Adrenal gland (tissue), 5 donors: ENCODE data around the gene GP5.

Experiments
- POLR2A ChIP-seq, 2 donors: fragments of 450-650 bp; IDR thresholded peaks; one replicate each; pipeline ENCODE4 v1.6.1; 2017; ENCODE audit warnings: antibody characterized with exemption in 2 of 2, mild to moderate bottlenecking in 2 of 2, moderate library complexity in 1 of 2
- TF ChIP-seq, protein P1 (sequence below), 6 experiments: fragments of 450-650 bp in 4 of 6; fragments of 200-600 bp in 2 of 6; sonication (generic) in 1 of 6; IDR thresholded peaks; 1 replicate in 5 of 6; 2 replicates in 1 of 6; pipeline versions ENCODE4 v1.5.1 to v1.8.0; 2016 to 2021; ENCODE audit warnings: antibody characterized with exemption in 6 of 6, mild to moderate bottlenecking in 2 of 6, moderate library complexity in 1 of 6
- donor health status: DM: no; HTN: no; CAD: no.

DNA sequence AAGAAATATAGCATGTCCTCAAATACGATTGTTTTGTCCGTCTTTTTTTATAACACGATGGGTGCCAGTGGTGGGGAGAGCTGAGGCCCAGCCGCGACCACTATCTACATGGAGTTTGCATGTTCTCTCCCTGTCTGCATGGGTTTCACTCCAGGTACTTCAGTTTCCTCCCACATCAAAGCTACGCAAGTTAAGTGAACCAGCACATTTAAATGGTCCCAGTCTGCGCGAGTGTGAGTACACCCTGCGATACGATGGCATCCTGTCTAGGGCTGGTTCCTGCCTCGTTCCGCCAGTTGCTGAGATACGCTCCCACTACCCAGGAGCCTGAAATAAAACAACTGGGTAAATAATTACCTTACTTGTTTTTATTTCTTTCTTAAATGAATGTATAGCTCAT, 47.1 kb upstream of the GP5 start:
- TF ChIP-seq, protein P1, sequence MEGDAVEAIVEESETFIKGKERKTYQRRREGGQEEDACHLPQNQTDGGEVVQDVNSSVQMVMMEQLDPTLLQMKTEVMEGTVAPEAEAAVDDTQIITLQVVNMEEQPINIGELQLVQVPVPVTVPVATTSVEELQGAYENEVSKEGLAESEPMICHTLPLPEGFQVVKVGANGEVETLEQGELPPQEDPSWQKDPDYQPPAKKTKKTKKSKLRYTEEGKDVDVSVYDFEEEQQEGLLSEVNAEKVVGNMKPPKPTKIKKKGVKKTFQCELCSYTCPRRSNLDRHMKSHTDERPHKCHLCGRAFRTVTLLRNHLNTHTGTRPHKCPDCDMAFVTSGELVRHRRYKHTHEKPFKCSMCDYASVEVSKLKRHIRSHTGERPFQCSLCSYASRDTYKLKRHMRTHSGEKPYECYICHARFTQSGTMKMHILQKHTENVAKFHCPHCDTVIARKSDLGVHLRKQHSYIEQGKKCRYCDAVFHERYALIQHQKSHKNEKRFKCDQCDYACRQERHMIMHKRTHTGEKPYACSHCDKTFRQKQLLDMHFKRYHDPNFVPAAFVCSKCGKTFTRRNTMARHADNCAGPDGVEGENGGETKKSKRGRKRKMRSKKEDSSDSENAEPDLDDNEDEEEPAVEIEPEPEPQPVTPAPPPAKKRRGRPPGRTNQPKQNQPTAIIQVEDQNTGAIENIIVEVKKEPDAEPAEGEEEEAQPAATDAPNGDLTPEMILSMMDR (IDR thresholded peaks at IDR 0.05) = no peak
- no peak for TF ChIP-seq POLR2A (IDR thresholded peaks at IDR 0.05)
